Pons (tissue), 1 donor: ENCODE results near the gene LSG1.
"Not testable (repeated sequence)": the region's sequence is repeated elsewhere in the genome, so short reads cannot be mapped to it uniquely, and the experiment has no call there.

ENCODE experiments used
- DNase-seq: peaks from one replicate; pipeline ENCODE4 v3.0.0-alpha.2; 2016; ENCODE audit warnings: low spot score

LSG1 gene

DNA sequence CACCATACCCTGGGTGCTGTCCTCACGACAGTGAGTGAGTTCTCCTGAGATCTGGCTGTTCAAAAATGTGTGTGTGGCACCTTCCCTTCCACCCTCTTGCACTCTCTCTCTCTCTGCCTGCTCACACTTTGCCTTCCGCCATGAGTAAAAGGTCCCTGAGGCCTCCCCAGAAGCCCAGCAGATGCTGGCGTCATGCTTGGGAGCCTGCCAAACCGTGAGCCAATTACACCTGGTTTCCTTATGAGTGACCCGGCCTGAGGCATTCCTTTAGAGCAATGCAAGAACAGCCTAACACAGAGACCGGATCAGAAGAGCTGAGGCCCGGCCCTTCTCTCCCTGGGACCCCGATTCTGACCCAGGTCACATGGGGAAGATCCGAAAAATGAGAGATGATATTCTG lies 54.2 kb downstream of the LSG1 start:
- no peak for DNase-seq

DNA sequence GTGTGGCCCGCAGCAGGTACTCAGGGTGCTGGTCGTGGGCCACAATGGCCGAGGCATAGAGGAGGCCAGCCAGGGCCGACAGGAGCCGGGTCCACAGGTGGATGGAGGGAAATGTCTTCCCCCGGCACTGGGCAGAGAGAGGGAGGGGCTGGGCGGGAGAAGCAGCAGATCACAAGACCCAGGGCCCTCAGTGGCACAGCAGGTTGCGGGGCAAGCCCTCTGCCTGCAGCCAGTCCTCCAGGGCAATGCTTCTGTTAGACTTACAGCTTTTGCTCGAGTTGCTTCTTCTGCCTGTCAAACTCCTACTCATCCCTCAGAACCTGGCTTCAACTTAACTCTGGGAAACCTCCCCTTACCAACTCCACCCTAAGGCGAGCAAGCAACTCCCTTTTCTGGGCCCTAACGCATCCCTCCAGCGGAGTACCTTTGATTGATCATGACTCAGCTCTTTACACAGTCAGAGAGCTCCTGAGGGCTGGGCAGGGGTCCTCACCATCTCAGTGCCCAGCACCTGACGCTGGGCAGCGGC lies 54.8 kb downstream of the LSG1 start:
- DNase-seq: no peak

DNA sequence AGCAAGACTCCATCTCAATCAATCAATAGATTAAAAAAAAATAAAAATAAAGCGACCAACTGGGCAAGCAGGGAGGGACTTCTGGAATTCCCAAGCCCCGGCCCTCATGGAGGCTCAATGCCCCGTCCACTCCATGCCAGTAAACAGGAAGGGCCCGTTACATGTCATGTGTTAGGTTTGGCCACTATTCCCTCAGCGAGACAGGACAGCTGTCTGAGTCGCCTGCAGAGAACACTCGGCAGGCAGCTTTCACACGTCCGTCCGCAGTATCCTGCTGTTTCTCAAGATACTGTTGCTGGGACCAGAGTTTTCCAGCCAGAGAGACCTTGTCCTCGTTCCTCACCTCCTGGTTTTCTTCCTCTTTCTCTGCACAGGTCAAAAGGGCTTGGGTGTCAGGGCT lies 56.8 kb downstream of the LSG1 start:
- DNase-seq: no peak

DNA sequence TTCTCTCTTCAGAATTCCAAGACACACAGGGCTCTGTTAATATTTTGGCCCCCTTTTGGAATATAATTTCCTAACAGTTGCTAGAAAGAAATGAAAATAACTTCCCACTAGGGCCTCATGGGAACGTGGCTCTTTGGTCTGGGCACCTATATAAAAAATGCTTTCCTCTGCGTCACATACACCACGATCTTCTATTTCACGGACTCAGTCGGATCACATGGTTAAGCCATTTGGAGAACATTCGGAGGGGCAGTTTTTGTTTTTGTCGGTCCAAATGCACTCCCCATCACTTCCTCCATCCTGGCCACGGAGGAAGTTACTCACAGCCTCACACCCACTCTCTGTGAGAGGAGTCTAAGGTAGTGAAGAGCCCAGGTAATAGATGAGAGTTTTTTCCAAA lies 59.8 kb downstream of the LSG1 start:
- DNase-seq: peak; percentile 40

DNA sequence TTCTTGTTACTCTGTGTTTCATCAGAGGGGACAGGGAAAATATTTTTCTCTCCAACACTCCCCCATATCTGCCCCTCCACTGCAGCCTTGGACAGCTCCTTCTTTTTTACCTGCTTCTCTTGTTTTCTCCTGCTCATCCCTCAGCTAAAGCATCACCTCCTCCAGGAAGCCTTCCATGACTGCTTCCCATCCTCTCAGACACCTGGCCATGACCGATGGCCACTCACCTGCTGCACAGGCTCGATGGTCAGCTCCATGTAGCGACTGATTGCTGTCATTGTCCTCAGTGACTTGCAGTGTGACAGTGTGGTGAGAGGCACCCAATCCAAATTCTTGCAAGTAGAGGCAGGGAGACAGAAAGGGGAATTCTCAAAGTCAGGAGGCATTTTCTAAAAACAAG lies 61.3 kb downstream of the LSG1 start:
- DNase-seq: no peak

DNA sequence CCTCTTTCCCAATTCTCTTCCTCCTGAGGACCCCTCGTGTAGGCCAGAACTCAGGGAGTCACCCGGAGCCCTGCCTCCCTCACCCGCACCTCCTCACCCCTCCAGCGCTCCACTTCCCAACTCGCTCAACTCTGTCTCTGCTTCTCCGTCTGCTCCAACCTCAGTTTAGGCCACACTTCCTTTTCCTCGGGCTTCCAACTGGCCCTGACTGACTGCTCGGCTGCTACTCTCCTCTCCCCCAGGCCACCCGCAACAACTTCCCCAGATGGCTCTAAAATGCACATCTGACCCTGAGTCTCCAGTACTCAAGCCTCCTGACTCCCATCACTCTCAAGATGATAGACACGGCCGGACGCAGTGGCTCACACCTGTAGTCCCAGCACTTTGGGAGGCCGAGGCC lies 62.4 kb downstream of the LSG1 start:
- no peak for DNase-seq

DNA sequence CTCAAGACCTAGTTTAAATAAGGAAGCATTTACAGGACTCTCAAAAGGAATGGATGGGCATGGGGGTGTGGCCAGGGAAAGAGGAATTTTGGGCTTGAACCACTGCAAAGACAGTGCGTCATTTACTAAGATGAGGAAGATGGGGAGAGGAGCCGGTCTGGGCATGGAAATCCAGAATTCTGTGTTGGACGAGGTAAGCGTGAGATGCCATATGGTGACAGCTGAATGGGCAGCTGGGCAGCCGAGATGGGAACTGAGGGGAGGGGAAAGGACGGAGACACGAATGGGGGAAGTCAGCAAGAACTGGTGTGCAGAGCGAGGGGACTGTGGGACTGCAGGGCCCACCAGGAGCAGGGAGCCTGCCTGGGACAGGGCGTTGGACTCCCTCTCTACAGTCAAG lies 63.0 kb downstream of the LSG1 start:
- no peak for DNase-seq

DNA sequence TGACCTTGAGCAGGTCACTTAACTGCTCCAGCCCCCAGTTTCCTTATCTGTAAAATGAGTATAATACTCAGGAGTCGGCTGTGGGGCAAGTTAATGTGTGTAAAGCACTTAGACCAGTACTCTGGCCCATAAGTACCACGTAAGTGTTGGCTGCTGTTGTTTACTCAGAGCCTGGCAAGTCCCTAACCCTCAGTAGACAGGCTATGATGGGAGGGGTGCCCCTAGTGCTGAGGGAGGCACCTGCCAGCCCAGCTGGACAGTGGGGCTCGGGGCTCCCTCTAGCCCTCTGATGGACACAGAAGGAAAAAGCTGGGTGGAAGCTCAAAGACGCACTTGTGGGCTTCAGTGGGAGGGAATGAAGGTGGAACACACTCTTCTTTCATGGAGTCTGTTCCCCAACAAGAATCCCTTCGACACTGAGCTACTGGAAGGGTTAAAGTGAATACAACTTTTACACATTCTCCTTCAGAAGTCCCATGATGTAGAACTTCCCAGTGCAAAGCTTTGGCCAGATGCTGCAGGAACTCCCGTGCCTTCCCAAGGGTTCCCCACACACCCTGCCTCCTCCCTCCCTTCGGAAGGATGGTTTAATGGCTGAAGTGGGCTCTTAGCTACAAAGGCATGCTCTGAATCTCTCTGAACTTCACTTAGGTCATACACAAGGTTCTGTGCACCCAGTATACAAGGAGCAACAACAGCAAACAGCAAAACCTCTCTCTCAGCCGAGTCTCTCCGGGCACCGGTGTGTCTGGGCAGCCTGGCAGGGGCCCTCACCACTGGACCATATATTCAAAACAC lies 64.2 kb downstream of the LSG1 start:
- no peak for DNase-seq

DNA sequence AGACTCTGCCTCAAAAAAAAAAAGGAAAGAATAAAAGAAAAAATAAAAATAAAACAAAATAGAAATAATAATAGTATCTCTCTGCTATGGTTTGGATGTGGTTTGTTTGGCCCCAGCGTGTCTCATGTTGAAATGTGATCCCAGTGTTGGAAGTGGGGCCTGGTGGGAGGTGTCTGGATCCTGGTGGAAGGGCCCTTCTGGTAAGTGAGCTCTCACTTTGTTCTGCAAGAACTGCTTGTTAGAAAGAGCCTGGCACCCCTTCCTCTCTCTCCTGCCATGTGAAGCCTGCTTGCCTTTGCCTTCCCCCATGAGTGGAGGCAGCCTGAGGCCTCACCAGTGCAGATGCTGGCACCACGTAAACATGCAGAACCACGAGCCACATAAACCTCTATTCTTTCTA lies 65.0 kb downstream of the LSG1 start:
- no peak for DNase-seq

DNA sequence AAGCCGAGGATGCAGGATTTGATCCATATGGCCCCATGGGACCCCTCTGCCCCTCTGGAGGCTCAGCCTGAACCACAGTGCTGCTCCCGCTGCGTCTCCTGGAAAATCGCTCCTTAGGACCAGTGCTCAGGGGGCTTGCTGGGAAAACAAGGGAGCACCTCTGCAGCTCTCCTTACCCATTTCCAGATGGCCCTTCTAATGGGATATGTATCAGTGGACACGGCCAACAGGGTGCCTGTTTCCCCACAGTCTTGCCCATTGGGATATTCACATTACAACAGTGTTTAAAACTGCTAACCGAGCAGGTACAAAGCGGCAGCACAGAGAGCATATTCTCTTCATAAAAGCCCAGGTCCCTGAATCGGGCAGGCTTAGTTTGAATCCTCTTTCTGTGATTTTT lies 65.8 kb downstream of the LSG1 start:
- no peak for DNase-seq

DNA sequence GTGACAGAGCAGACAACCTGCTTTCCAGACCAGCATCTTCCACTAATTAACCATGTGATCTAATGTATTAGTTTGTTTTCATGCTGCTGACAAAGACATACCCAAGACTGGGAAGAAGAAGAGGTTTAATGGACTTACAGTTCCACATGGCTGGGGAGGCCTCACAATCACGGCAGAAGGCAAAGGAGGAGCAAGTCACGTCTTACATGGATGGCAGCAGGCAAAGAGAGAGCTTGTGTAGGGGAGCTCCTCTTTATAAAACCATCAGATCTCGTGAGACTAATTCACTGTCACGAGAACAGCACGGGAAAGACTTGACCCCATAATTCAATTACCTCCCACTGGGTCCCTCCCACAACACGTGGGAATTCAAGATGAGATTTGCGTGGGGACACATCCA lies 66.7 kb downstream of the LSG1 start:
- DNase-seq: not testable (repeated sequence)

DNA sequence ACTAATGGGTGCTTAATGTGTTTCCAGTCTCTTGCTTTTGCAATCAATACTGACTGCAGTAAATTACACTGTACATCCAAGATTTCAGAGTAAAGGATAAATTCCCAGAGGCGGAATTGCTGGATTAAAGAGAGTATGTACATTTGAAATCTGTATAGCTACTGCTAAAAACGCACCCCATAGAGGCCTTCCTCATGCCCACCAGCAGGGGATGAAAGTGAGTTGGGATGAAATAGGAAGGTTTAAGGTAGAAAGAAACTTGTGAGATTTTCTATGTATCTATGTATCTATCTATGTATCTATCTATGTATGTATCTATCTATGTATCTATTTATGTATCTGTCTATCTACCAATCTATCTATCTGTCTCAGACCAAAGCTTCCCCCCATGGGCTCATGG lies 67.2 kb downstream of the LSG1 start:
- no peak for DNase-seq

DNA sequence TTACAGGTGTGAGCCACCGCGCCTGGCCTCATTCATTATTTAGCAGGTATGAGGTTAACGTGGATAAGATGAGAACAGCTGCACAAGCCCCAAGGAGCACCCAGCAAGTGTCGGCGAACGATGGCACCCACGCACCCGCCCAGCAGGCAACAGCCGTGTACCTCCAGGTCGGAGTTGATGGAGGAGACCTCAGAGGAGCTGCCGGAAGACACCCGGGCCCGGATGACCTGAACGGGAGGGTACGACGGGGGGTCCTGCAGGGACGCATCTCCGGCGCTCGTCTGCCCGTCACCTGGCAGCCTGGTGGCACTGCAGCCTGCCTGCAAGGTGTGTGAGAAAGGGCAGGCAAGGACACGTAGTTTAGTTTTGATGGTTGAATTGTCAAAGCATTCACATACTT lies 67.9 kb downstream of the LSG1 start:
- DNase-seq: no peak

DNA sequence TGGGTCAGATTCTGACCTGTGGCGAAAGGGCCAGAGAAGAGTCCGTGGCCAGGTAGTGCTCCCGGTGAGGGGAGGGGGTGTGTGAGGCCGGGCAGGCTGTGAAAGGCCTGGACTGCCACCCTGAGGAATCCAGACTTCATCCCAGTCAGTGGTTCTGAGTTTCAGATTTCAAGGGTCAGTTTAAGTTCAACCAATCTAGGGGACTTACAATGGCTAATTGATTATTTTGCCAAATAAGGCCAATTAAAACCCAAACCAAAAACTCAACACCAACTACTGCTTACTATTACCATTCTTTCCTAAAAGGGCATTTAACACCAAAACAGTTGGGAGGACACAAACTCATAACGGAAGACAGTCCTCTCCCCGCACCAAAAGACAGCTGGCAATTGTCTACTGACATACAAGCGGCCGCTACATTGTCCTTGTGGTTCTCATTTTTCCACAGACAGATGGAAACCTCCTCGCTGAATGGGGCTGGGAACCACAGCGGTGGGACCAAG lies 69.3 kb downstream of the LSG1 start:
- no peak for DNase-seq

DNA sequence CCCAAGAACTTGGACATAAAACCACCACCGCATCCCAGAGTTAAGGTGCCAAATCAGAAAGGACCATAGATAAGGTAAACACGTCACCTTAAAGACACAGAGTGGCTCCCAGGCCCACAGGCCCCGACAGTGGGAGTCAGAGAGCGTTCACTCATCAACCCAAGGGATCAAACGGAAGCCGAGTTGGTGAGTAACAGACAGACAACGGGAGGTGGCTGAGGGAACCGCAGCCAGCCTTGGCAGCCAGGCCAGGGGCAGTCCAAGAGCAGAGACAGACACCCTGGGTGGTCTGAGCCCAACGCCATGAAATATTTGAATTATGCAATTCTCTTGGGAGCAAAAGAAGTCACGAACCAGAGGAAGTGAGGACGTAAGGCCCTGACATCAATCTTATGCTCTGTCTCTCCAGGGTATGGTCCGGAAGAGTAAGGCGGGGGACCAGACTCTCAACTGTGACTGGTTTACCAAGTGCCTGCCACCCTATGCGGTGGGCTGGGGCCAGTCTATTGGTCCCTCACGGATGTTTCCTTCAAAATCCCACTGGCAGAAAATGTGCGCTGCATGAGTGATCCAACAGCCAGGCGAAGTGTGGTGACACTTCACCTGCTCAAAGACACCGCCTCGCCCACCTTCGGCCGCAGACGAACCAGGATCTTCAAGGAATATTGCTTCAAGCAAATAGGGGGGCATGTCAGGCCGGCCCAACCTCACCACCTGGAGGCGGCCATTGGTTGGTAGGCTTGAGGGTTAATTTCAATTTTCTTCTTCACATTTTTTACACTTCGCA lies 73.0 kb downstream of the LSG1 start:
- DNase-seq: no peak

DNA sequence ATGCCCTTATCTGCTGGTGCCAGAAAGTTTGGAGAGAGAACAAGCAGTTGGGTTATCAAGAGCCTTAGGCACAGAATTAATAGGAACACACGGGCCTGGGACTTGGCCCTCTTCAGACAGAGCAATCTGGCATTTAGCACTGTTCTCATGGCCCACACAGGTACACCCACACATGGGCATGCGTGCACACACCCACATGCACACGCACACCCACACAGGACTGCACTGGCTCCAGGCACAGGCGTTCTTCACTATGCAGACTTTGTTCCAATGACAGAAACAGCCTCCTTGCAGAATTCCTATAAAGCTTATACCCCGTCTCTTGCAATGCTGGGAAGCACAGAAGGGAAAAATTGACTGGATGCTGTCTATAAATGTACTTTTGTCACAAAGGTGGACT lies 75.1 kb downstream of the LSG1 start:
- no peak for DNase-seq

DNA sequence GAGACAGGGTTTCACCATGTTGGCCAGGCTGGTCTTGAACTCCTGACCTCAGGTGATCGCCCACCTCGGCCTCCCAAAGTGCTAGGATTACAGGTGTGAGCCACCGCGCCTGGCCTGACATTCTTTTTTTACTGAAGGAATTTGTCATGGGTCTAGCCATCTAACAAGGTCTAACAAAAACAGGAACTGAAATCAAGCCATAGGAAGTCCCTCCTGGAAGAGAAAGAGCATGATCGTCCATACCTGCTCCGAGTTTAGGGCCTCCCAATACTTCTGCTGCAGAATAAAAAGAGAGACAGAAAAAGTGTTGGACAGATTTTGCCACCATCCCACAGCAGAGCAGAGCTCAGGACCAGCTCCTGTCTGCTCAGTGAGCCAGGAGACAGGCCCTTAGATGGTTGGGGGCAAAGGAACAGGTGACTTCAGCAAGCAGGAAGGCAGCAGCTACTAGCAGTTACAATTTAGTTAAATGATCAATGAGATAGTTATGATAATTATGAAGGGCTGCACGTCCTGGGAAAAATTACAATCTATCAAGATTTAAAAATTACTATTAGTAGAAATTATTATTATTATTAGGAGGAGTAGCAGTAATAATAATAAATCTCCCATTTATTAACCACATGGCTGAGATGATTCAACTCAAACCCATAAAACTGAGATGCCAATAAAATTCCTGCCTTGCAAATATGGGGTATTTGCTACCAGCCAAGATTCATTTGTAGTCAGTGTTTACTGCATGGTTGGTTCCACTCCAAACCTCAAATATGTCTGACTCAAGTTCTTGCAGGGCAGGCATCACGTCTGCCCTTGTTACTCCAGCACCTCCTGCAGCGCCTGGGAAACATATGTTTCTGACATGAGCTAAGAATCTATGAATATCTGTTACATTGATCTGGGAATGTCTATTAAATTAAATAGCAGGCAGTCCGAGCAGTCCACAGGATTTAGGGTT lies 78.9 kb downstream of the LSG1 start:
- DNase-seq: no peak
